B cell (primary cell): ENCODE data around the gene VKORC1.

ENCODE experiments used
- EZH2 ChIP-seq: IDR thresholded peaks from 2 replicates; pipeline ENCODE4 v1.6.1; 2012; ENCODE audit warnings: borderline replicate concordance, low read depth, mild to moderate bottlenecking, moderate library complexity, low read length; ENCODE audit not compliant: insufficient read depth, poor library complexity, severe bottlenecking
- TF ChIP-seq, protein P1 (sequence below): fragments of 200-600 bp; IDR thresholded peaks from one replicate; pipeline ENCODE4 v1.8.0; 2022; ENCODE audit warnings: antibody characterized with exemption, mild to moderate bottlenecking

DNA sequence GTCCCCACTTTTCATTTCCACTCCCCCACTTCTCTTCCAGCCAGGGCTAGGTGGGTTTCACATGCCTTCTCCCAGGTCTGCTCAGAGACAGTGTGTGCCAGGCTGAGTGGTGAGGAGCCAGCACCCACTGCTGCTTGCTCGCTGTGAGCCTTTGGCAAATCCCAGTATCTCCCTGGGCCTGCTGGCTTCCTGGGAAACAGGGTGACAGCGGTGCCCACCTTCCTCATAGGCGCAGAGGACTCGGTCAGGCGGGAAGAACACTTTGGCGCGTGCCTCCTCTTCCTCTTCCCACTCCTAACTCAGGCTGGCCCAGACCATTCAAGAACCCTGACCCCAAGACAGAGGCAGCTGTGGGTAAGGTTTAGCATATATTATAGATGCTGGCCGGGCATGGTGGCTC is 5.4 kb downstream of the VKORC1 start:
- TF ChIP-seq, protein P1, sequence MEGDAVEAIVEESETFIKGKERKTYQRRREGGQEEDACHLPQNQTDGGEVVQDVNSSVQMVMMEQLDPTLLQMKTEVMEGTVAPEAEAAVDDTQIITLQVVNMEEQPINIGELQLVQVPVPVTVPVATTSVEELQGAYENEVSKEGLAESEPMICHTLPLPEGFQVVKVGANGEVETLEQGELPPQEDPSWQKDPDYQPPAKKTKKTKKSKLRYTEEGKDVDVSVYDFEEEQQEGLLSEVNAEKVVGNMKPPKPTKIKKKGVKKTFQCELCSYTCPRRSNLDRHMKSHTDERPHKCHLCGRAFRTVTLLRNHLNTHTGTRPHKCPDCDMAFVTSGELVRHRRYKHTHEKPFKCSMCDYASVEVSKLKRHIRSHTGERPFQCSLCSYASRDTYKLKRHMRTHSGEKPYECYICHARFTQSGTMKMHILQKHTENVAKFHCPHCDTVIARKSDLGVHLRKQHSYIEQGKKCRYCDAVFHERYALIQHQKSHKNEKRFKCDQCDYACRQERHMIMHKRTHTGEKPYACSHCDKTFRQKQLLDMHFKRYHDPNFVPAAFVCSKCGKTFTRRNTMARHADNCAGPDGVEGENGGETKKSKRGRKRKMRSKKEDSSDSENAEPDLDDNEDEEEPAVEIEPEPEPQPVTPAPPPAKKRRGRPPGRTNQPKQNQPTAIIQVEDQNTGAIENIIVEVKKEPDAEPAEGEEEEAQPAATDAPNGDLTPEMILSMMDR = no peak
- TF ChIP-seq EZH2 = no peak
